Measurements from ENCODE around the gene PEX10.
"Not testable (repeated sequence)": the region's sequence is repeated elsewhere in the genome, so short reads cannot be mapped to it uniquely, and the experiment has no call there.

GRCh38 chr1:2440346-2440745 lies 28.0 kb upstream of the PEX10 start:
- TF ChIP-seq, protein P1, sequence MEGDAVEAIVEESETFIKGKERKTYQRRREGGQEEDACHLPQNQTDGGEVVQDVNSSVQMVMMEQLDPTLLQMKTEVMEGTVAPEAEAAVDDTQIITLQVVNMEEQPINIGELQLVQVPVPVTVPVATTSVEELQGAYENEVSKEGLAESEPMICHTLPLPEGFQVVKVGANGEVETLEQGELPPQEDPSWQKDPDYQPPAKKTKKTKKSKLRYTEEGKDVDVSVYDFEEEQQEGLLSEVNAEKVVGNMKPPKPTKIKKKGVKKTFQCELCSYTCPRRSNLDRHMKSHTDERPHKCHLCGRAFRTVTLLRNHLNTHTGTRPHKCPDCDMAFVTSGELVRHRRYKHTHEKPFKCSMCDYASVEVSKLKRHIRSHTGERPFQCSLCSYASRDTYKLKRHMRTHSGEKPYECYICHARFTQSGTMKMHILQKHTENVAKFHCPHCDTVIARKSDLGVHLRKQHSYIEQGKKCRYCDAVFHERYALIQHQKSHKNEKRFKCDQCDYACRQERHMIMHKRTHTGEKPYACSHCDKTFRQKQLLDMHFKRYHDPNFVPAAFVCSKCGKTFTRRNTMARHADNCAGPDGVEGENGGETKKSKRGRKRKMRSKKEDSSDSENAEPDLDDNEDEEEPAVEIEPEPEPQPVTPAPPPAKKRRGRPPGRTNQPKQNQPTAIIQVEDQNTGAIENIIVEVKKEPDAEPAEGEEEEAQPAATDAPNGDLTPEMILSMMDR (IDR thresholded peaks at IDR 0.05 in 4 of 5, conservative IDR thresholded peaks at IDR 0.05 in 1 of 5) = not testable (repeated sequence)
- TF ChIP-seq POLR2A (IDR thresholded peaks at IDR 0.05) = not testable (repeated sequence)

Measured in gastrocnemius medialis (tissue), 4 donors.